K562 (cell line): Measurements from ENCODE around the gene LGR6. TPM values are rescaled to one million over a fixed set of nuclear protein-coding genes. Genes with fewer than 3 reads are reported as not detected.

ENCODE experiments used
- ATAC-seq: fragments of 200-7000 bp; cut with Tn5 transposase; 3 replicates; pipeline ENCODE4 v1.9.1; 2020; ENCODE audit warnings: moderate library complexity
- BruUV-seq: library from RNA; stranded (reverse); fragments of 400-500 nt; replicated peaks from 2 replicates; lab custom pipeline; 2021; lab: Mats Ljungman, UMichigan
- CTCF ChIA-PET: fragments of 300-600 bp; formaldehyde crosslinking; extraction: SDS; loops from one replicate; lab custom pipeline; 2021; ENCODE audit warnings: low intra/inter-chr PET ratio; lab: Yijun Ruan, JAX
- POLR2A ChIA-PET: fragments of 300-600, 350-650 bp; sonication (Branson Sonifier 250); formaldehyde crosslinking; extraction: SDS; loops from one replicate; lab custom pipeline; 2021; ENCODE audit warnings: antibody characterized with exemption, inconsistent platforms; lab: Yijun Ruan, JAX
- DNase-seq, 4 experiments: peaks; one replicate each; pipeline versions ENCODE4 v3.0.0 to v3.0.0-alpha.2; 2011 to 2018; ENCODE audit warnings: low spot score in 3 of 4, mixed read lengths in 3 of 4; ENCODE audit errors: extremely low read depth in 1 of 4
- FAIRE-seq: peaks from 2 replicates; lab custom pipeline; 2011; peaks lifted over from hg19 to GRCh38; lab: Jason Lieb, UNC
- H2AFZ ChIP-seq: 2 replicates; pipeline ENCODE4 v1.6.0; 2011; ENCODE audit warnings: low read depth, low read length, control low read depth, inconsistent platforms
- H3K27ac ChIP-seq: fragments of 200-600 bp; 3 replicates; pipeline ENCODE4 v1.8.0; 2011; ENCODE audit warnings: low read depth, mild to moderate bottlenecking, control low read depth, inconsistent platforms, low read length, moderate library complexity, mixed read lengths; ENCODE audit errors: extremely low read depth
- H3K27me3 ChIP-seq, 2 experiments: fragments of 300-600 bp in 1 of 2; 2 replicates in 1 of 2; 3 replicates in 1 of 2; pipeline versions ENCODE4 v1.6.0 to v1.8.0; 2011; ENCODE audit warnings: inconsistent platforms in 2 of 2, low read length in 2 of 2, mild to moderate bottlenecking in 1 of 2, mixed read lengths in 1 of 2, moderate library complexity in 1 of 2; ENCODE audit not compliant: control insufficient read depth in 2 of 2, insufficient read depth in 2 of 2
- H3K36me3 ChIP-seq: fragments of 300-600 bp; 3 replicates; pipeline ENCODE4 v1.8.0; 2011; ENCODE audit warnings: mild to moderate bottlenecking, low read length, inconsistent platforms; ENCODE audit not compliant: control insufficient read depth, insufficient read depth
- H3K4me1 ChIP-seq, 2 experiments: fragments of 200-600 bp in 1 of 2; replicated peaks in 1 of 2; 2 replicates in 1 of 2; 3 replicates in 1 of 2; pipeline versions ENCODE4 v1.5.1 to v1.8.0; 2011; ENCODE audit warnings: inconsistent platforms in 2 of 2, low read length in 2 of 2, mild to moderate bottlenecking in 1 of 2, mixed read lengths in 1 of 2, moderate library complexity in 1 of 2; ENCODE audit not compliant: control insufficient read depth in 2 of 2, insufficient read depth in 2 of 2
- H3K4me2 ChIP-seq: 2 replicates; pipeline ENCODE4 v1.6.1; 2011; ENCODE audit warnings: low read length, control low read depth, inconsistent platforms, mixed read lengths; ENCODE audit not compliant: insufficient read depth
- H3K4me3 ChIP-seq: fragments of 200-600 bp; sonication (generic), shearing (Covaris generic); 2 replicates; pipeline ENCODE4 v1.5.1; 2016; ENCODE audit warnings: control low read depth, inconsistent platforms
- H3K79me2 ChIP-seq: fragments of 200-600 bp; 3 replicates; pipeline ENCODE4 v1.8.0; 2011; ENCODE audit warnings: low read length, inconsistent platforms; ENCODE audit not compliant: control insufficient read depth, insufficient read depth
- H3K9ac ChIP-seq, 2 experiments: 2 replicates each; pipeline versions ENCODE4 v1.6.0 to v1.6.1; 2011; ENCODE audit warnings: low read depth in 2 of 2, low read length in 2 of 2, control low read depth in 1 of 2, inconsistent platforms in 1 of 2, mild to moderate bottlenecking in 1 of 2, mixed read lengths in 1 of 2; ENCODE audit not compliant: insufficient read depth in 1 of 2
- H3K9me1 ChIP-seq: one replicate; pipeline ENCODE4 v1.6.0; 2011; ENCODE audit warnings: inconsistent platforms, mild to moderate bottlenecking, low read length, moderate library complexity; ENCODE audit not compliant: control insufficient read depth, insufficient read depth
- H3K9me3 ChIP-seq: replicated peaks from 2 replicates; pipeline ENCODE4 v1.5.1; 2011; ENCODE audit warnings: low read depth, low read length, inconsistent platforms; ENCODE audit not compliant: control insufficient read depth, insufficient read depth
- H4K20me1 ChIP-seq: replicated peaks from 2 replicates; pipeline ENCODE4 v1.6.1; 2011; ENCODE audit warnings: low read length, inconsistent platforms, mixed read lengths; ENCODE audit not compliant: control insufficient read depth, insufficient read depth
- CBFB ChIP-seq: sonication (generic); formaldehyde crosslinking; IDR thresholded peaks from 2 replicates; pipeline ENCODE4 v1.4.0; 2020; ENCODE audit warnings: mild to moderate bottlenecking, missing genetic modification reagents
- EHMT2 ChIP-seq: fragments of 450-650 bp; IDR thresholded peaks from 2 replicates; pipeline ENCODE4 v1.6.1; 2018; ENCODE audit warnings: antibody characterized with exemption
- FOXA1 ChIP-seq: fragments of 450-650 bp; IDR thresholded peaks from 2 replicates; pipeline ENCODE4 v1.6.1; 2016; ENCODE audit warnings: mild to moderate bottlenecking, borderline replicate concordance
- KDM1A ChIP-seq, 2 experiments: fragments of 450-650 bp; IDR thresholded peaks; 2 replicates each; pipeline ENCODE4 v1.6.1; 2016; ENCODE audit warnings: mild to moderate bottlenecking in 2 of 2
- PHF8 ChIP-seq: fragments of 200-600 bp; sonication (generic); IDR thresholded peaks from 2 replicates; pipeline ENCODE4 v1.6.1; 2012; ENCODE audit warnings: mixed run types, mild to moderate bottlenecking, inconsistent platforms, low read length, moderate library complexity, borderline replicate concordance
- U2AF2 ChIP-seq: fragments of 200-400 bp; formaldehyde crosslinking; optimal IDR thresholded peaks from 2 replicates; pipeline ENCODE3; 2017; ENCODE audit warnings: low read depth, mild to moderate bottlenecking, low read length
- WHSC1 ChIP-seq: IDR thresholded peaks from one replicate; pipeline ENCODE4 v1.6.1; 2012; ENCODE audit warnings: low read length, control low read depth, inconsistent platforms
- ZNF146 ChIP-seq: IDR thresholded peaks from one replicate; pipeline ENCODE4 v1.6.1; 2018; ENCODE audit warnings: missing compliant biosample characterization; ENCODE audit not compliant: unreplicated experiment
- WGBS: fragments of 100-300 bp; shearing (Covaris generic); methylation state at CpG from one replicate; pipeline ENCODE4 v1.1.6; 2016; ENCODE audit warnings: low coverage, mixed read lengths; ENCODE audit not compliant: insufficient coverage; ENCODE audit errors: missing lambda C conversion rate; 5-methylcytosine and 5-hydroxymethylcytosine counted together
- in situ Hi-C: fragments of 300-500 bp; cut with MboI; formaldehyde crosslinking; loops from 4 replicates; pipeline ENCODE4 v1.15.0; 2018; ENCODE audit warnings: inconsistent platforms, mixed read lengths
- intact Hi-C: fragments of 100-400 bp; cut with micrococcal nuclease; formaldehyde crosslinking; loops from 2 replicates; pipeline ENCODE4 v1.14.2; 2022
- polyA plus RNA-seq, 8 experiments: library from polyadenylated mRNA; depleted of rRNA in 4 of 8; stranded (reverse) in 5 of 8; unstranded in 3 of 8; fragments of >200 nt; fragmentation: Nextera tagmentation in 2 of 8; fragmentation: Illumina TruSeq in 1 of 8; extraction: Ambion mirVana in 2 of 8; extraction: Trizol in 1 of 8; gene quantifications; 2 replicates each; pipeline versions ENCODE4 v1.2.1 to v1.2.3, GENCODE V29; 2011 to 2014; ENCODE audit warnings: inconsistent platforms in 1 of 8, missing spikeins in 1 of 8
- total RNA-seq, 7 experiments: library from RNA; depleted of rRNA in 6 of 7; stranded (reverse); fragments of >200 nt in 6 of 7; fragmentation: Illumina TruSeq in 2 of 7; extraction: Trizol in 2 of 7; gene quantifications; 2 replicates each; pipeline versions ENCODE4 v1.2.1 to v1.2.3, GENCODE V29; 2011 to 2021; ENCODE audit warnings: low replicate concordance in 1 of 7
- TF ChIP-seq, protein P1 (sequence below): fragments of 250-450 bp; sonication (Bioruptor Pico); IDR thresholded peaks from 2 replicates; pipeline ENCODE4 v1.5.0; 2021; ENCODE audit warnings: mild to moderate bottlenecking, moderate library complexity
- TF ChIP-seq, protein P2 (sequence below), 2 experiments: fragments of 450-650 bp in 1 of 2; IDR thresholded peaks; 2 replicates each; pipeline ENCODE4 v1.6.1; 2011 to 2017; ENCODE audit warnings: low read depth in 2 of 2, antibody characterized with exemption in 1 of 2, borderline replicate concordance in 1 of 2, low read length in 1 of 2, mild to moderate bottlenecking in 1 of 2, mixed read lengths in 1 of 2; ENCODE audit not compliant: control insufficient read depth in 1 of 2

The LGR6 gene
- total and polyA plus RNA-seq, 9 of the 15 experiments (the other 6 are each of a cell fraction or from before 2014, with no cell fraction given) = 0.01 to 0.54 (median 0.17) TPM; not detected in 1

DNA sequence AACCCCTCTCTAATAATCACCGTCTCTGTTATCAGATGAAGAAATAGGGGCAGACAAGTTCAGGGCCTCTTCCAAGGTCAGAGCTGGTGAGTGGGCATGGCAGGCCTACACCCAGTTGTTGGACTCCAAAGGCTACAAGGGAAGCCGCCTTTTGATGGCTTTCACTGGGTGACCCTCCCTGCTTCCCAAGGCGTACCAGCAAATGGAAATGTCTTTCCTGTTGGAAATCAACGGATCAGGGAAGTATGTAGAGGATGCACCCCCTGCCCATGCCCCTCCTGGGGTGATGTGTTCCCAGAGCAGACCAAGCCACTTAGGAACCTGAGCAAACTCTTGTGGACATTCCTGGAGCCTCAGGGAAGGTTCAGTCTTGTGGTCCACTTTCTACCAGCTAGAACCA, 47.4 kb downstream of the LGR6 start:
- Histone ChIP-seq H3K27ac (no peak overlapping the region), H2AFZ (no peak overlapping the region), H3K4me2 (no peak overlapping the region), H3K79me2 (no peaks in the 10 kb centered on the region), H4K20me1 (peaks cover 4% of the 10 kb centered on the region; the same call in 1 of the 2 replicates), H3K9me1 (peaks cover 8% of the 10 kb centered on the region), H3K36me3 (no peaks in the 10 kb centered on the region), H3K27me3 (peaks cover 5 to 61% of the 10 kb centered on the region in 2 experiments; a peak in 3 of 5 replicates), H3K9me3 (no peaks in the 10 kb centered on the region), H3K4me1 (peaks cover 7 to 8% of the 10 kb centered on the region in 2 experiments; a peak in 4 of 5 replicates), H3K9ac (no peak overlapping the region), H3K4me3 (no peak overlapping the region)
- BruUV-seq = no TSS peak
- 2% methylated on average over 4 of the region's 4 CpGs for WGBS
- in situ Hi-C loops = no loop called here
- no peak for DNase-seq
- no peak for ATAC-seq
- POLR2A ChIA-PET = interaction anchor here (0.6 kb wide), 1 partner anchor 34 kb away, joined by 3 read pairs; no protein-coding TSS in a partner anchor
- intact Hi-C loops = no loop called here
- CTCF ChIA-PET = no interaction called here
- FAIRE-seq = no peak
- no peak for TF ChIP-seq FOXA1
- no peak for TF ChIP-seq EHMT2
- TF ChIP-seq, protein P1, sequence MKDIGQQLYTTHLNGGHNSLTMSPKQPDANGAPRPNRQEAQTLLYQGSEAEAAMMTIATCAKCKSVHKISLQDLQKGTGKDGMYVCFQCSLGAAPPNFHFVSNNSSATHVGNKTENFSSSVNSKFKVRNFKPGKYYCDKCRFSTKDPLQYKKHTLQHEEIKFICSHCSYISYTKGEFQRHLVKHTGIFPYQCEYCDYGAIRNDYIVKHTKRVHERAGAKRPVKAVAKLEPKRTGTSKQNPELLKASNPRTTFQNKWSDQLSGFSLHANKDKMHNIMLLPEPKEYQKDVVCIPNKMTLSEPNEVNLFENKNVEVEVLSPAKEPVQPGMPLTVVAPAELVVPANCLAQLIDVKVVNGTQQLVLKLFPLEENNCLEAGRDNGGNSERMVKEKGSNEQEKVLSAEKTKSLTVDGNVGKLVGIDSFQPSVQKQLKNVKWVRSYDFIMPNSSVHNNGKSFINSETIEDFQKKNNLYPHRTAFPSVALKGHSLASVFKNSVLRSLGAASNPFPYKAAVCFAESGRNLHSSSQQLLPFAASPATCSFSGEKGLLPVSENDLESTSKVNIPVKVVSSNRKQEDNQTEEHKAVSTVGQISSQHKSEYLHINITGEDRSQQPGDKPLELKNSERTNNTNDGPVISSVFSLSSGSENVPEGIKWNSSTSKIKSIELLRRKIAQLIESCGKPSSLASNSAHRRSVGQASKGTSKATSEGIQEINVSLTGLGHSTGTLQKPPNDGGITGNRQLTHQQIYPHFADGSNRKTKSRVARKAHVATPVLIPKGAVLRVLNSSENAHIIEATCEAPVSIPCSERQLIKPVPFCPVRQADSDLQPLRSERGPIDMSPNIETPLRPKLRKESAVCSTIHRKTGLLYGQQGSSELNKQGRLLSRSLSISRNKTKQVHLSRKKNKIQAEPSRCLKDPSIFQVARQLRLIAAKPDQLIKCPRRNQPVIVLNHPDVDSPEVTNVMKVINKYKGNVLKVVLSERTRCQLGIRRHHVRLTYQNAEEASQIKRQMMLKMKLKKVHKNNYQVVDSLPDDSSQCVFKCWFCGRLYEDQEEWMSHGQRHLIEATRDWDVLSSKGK (CRISPR knock-in tag) = no peak
- no peak for TF ChIP-seq U2AF2
- TF ChIP-seq KDM1A (IDR thresholded peaks at IDR 0.05) = no peak
- no peak for TF ChIP-seq ZNF146 (CRISPR knock-in tag)
- TF ChIP-seq PHF8 = no peak
- TF ChIP-seq CBFB (CRISPR knock-in tag) = no peak
- TF ChIP-seq WHSC1 = no peak
- TF ChIP-seq, protein P2, sequence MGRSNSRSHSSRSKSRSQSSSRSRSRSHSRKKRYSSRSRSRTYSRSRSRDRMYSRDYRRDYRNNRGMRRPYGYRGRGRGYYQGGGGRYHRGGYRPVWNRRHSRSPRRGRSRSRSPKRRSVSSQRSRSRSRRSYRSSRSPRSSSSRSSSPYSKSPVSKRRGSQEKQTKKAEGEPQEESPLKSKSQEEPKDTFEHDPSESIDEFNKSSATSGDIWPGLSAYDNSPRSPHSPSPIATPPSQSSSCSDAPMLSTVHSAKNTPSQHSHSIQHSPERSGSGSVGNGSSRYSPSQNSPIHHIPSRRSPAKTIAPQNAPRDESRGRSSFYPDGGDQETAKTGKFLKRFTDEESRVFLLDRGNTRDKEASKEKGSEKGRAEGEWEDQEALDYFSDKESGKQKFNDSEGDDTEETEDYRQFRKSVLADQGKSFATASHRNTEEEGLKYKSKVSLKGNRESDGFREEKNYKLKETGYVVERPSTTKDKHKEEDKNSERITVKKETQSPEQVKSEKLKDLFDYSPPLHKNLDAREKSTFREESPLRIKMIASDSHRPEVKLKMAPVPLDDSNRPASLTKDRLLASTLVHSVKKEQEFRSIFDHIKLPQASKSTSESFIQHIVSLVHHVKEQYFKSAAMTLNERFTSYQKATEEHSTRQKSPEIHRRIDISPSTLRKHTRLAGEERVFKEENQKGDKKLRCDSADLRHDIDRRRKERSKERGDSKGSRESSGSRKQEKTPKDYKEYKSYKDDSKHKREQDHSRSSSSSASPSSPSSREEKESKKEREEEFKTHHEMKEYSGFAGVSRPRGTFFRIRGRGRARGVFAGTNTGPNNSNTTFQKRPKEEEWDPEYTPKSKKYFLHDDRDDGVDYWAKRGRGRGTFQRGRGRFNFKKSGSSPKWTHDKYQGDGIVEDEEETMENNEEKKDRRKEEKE (IDR thresholded peaks at IDR 0.05; ENCODE audit: borderline replicate concordance in 1 of 2, control insufficient read depth in 1 of 2, low read depth in 2 of 2, low read length in 1 of 2) = no peak
